Panc1 (cell line): ENCODE measurements around the gene CCDC148. TPM values are rescaled to one million over a fixed set of nuclear protein-coding genes. Genes with fewer than 3 reads are reported as not detected.

Source experiments
- ATAC-seq: fragments of 200-7000 bp; cut with Tn5 transposase; 2 replicates; pipeline ENCODE4 v1.9.1; 2020; ENCODE audit warnings: mild to moderate bottlenecking, moderate library complexity
- BruUV-seq: library from RNA; stranded (reverse); fragments of 400-500 nt; replicated peaks from 2 replicates; lab custom pipeline; 2021; lab: Mats Ljungman, UMichigan
- CTCF ChIA-PET: fragments of 300-600 bp; sonication (Branson Sonifier 250); formaldehyde crosslinking; loops from one replicate; lab custom pipeline; 2022; ENCODE audit warnings: antibody characterized with exemption; lab: Charles Lee
- POLR2A ChIA-PET: fragments of 300-600 bp; sonication (Branson Sonifier 250); formaldehyde crosslinking; loops from one replicate; lab custom pipeline; 2022; ENCODE audit warnings: antibody characterized with exemption; lab: Charles Lee
- DNase-seq: peaks from one replicate; pipeline ENCODE4 v3.0.0-alpha.2; 2010; ENCODE audit warnings: low read depth, low spot score
- H3K27ac ChIP-seq: 2 replicates; pipeline ENCODE4 v1.5.1; 2011; ENCODE audit warnings: mild to moderate bottlenecking, low read length, inconsistent platforms
- H3K27me3 ChIP-seq: fragments of 200-500 bp; sonication (Bioruptor generic); 2 replicates; pipeline ENCODE4 v1.6.0; 2014; ENCODE audit warnings: low read length, inconsistent platforms; ENCODE audit not compliant: control insufficient read depth, insufficient read depth
- H3K36me3 ChIP-seq: fragments of 200-500 bp; sonication (Bioruptor generic); 2 replicates; pipeline ENCODE4 v1.5.1; 2014; ENCODE audit warnings: inconsistent platforms, mild to moderate bottlenecking, low read length, moderate library complexity; ENCODE audit not compliant: control insufficient read depth, insufficient read depth
- H3K4me1 ChIP-seq: 2 replicates; pipeline ENCODE4 v1.5.1; 2011; ENCODE audit warnings: inconsistent platforms, mild to moderate bottlenecking, low read length, moderate library complexity; ENCODE audit not compliant: control insufficient read depth, insufficient read depth
- H3K4me3 ChIP-seq, 2 experiments: 2 replicates each; pipeline ENCODE4 v1.5.1; 2011 to 2012; ENCODE audit warnings: low read depth in 2 of 2, low read length in 2 of 2, mild to moderate bottlenecking in 2 of 2, inconsistent platforms in 1 of 2, moderate library complexity in 1 of 2
- H3K9me3 ChIP-seq: fragments of 200-500 bp; sonication (Bioruptor generic); 2 replicates; pipeline ENCODE4 v1.5.1; 2014; ENCODE audit warnings: low read depth, mild to moderate bottlenecking, inconsistent platforms, low read length, moderate library complexity; ENCODE audit not compliant: control insufficient read depth, insufficient read depth
- POLR2AphosphoS5 ChIP-seq: IDR thresholded peaks from 2 replicates; pipeline ENCODE4 v1.6.1; 2012; ENCODE audit warnings: mild to moderate bottlenecking, low read depth, low read length, moderate library complexity
- SIN3A ChIP-seq: IDR thresholded peaks from 2 replicates; pipeline ENCODE4 v1.6.1; 2012; ENCODE audit warnings: low read depth, mild to moderate bottlenecking, low read length, moderate library complexity, borderline replicate concordance; ENCODE audit not compliant: insufficient read depth
- TCF7L2 ChIP-seq: IDR thresholded peaks from 2 replicates; pipeline ENCODE4 v1.6.1; 2011; ENCODE audit warnings: mild to moderate bottlenecking, low read depth, low read length, inconsistent platforms
- in situ Hi-C: cut with HindIII; loops from 2 replicates; pipeline ENCODE4 v1.10.0; 2016; ENCODE audit warnings: low sequenced_read_pairs, low pct_unique_long_range_greater_than_20kb
- intact Hi-C: fragments of 100-400 bp; cut with micrococcal nuclease; formaldehyde crosslinking; loops from one replicate; pipeline ENCODE4 v1.10.0; 2022; ENCODE audit not compliant: unreplicated experiment
- total RNA-seq: library from RNA; stranded (reverse); gene quantifications from one replicate; pipeline ENCODE4 v1.2.1, GENCODE V29; 2021; ENCODE audit not compliant: unreplicated experiment
- TF ChIP-seq, protein P1 (sequence below): fragments of 450-650 bp; IDR thresholded peaks from 2 replicates; pipeline ENCODE4 v1.5.1; 2017; ENCODE audit warnings: mild to moderate bottlenecking
- TF ChIP-seq, protein P2 (sequence below), 2 experiments: IDR thresholded peaks; 2 replicates each; pipeline ENCODE4 v1.6.1; 2011 to 2012; ENCODE audit warnings: low read depth in 2 of 2, control low read depth in 1 of 2, low read length in 1 of 2, mild to moderate bottlenecking in 1 of 2, moderate library complexity in 1 of 2; ENCODE audit not compliant: insufficient read depth in 1 of 2

The CCDC148 gene
- total RNA-seq, 1 experiment from 2014 or later, result 0.92 TPM

DNA sequence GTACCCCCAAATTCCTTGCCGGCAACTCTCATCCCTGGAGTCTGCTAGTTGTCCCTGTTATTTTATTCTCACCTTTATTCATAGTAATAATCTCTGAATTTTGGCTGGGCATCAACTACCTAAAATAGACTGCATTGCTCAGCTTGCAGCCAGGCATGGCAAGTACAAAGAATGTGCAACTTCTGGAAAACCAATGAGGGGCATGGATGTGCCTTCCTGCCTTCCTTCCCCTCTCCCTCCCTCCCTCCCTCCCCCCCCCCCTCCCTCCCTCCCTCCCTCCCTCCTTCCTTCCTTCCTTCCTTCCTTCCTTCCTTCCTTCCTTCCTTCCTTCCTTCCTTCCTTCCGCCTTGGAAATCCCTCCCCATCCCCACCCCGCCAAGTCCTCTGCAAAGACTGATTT is 162.8 kb downstream of the CCDC148 start:
- Histone ChIP-seq H3K4me1 (no peaks in the 10 kb centered on the region), H3K27me3 (peaks cover 7% of the 10 kb centered on the region; the same call in 1 of the 2 replicates), H3K36me3 (no peaks in the 10 kb centered on the region), H3K4me3 (no peak overlapping the region), H3K27ac (no peak overlapping the region), H3K9me3 (no peaks in the 10 kb centered on the region)
- POLR2A ChIA-PET, result no interaction called here
- TF ChIP-seq POLR2AphosphoS5, result no peak
- TF ChIP-seq, protein P1, sequence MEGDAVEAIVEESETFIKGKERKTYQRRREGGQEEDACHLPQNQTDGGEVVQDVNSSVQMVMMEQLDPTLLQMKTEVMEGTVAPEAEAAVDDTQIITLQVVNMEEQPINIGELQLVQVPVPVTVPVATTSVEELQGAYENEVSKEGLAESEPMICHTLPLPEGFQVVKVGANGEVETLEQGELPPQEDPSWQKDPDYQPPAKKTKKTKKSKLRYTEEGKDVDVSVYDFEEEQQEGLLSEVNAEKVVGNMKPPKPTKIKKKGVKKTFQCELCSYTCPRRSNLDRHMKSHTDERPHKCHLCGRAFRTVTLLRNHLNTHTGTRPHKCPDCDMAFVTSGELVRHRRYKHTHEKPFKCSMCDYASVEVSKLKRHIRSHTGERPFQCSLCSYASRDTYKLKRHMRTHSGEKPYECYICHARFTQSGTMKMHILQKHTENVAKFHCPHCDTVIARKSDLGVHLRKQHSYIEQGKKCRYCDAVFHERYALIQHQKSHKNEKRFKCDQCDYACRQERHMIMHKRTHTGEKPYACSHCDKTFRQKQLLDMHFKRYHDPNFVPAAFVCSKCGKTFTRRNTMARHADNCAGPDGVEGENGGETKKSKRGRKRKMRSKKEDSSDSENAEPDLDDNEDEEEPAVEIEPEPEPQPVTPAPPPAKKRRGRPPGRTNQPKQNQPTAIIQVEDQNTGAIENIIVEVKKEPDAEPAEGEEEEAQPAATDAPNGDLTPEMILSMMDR, result no peak
- no peak for TF ChIP-seq SIN3A
- in situ Hi-C loops, result no loop called here
- intact Hi-C loops, result no loop called here
- CTCF ChIA-PET, result no interaction called here
- no TSS peak for BruUV-seq
- DNase-seq (no peak), ATAC-seq (no peak)

DNA sequence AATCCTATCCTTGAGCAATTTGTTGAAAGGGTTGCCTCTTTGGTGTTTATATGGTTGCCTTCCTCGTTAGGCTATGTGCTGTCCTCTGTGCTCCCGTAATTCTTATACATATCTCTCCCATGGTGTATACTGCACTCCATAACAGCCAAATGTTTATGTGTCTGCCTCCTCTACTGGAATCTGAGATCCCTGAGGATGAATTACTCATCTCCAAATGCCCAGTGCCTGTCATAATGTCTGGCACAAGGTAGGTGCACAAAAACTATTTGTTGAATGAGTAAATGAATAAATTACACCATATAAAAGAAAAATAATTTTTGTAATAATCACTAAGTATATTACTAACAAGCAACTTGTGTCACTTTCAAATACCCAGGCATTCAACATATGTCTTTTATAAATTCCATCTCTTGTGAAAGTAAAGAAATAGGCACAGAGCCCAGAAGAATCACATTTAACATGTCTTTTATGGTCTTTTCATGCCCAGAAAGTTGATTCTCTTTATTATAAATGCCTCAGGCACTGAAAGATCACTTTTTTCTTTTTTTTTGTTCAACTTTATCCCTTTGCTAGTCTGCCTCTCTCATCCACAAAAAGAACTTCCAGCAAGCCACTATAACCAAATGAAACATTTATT is 164.9 kb downstream of the CCDC148 start:
- no peaks in the 10 kb centered on the region for H3K36me3 ChIP-seq
- BruUV-seq, result no TSS peak
- ChIA-PET POLR2A (no interaction called here), CTCF (no interaction called here)
- TF ChIP-seq POLR2AphosphoS5 (no peak), SIN3A (no peak), TCF7L2 (no peak)
- TF ChIP-seq, protein P2, sequence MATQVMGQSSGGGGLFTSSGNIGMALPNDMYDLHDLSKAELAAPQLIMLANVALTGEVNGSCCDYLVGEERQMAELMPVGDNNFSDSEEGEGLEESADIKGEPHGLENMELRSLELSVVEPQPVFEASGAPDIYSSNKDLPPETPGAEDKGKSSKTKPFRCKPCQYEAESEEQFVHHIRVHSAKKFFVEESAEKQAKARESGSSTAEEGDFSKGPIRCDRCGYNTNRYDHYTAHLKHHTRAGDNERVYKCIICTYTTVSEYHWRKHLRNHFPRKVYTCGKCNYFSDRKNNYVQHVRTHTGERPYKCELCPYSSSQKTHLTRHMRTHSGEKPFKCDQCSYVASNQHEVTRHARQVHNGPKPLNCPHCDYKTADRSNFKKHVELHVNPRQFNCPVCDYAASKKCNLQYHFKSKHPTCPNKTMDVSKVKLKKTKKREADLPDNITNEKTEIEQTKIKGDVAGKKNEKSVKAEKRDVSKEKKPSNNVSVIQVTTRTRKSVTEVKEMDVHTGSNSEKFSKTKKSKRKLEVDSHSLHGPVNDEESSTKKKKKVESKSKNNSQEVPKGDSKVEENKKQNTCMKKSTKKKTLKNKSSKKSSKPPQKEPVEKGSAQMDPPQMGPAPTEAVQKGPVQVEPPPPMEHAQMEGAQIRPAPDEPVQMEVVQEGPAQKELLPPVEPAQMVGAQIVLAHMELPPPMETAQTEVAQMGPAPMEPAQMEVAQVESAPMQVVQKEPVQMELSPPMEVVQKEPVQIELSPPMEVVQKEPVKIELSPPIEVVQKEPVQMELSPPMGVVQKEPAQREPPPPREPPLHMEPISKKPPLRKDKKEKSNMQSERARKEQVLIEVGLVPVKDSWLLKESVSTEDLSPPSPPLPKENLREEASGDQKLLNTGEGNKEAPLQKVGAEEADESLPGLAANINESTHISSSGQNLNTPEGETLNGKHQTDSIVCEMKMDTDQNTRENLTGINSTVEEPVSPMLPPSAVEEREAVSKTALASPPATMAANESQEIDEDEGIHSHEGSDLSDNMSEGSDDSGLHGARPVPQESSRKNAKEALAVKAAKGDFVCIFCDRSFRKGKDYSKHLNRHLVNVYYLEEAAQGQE (IDR thresholded peaks at IDR 0.05; ENCODE audit: insufficient read depth in 1 of 2, low read depth in 2 of 2, low read length in 1 of 2), result no peak
- DNase-seq (no peak), ATAC-seq (no peak)
- no peaks in the 10 kb centered on the region for H3K4me1 ChIP-seq
- intact Hi-C loops, result no loop called here
- no peak overlapping the region for H3K27ac ChIP-seq
- H3K27me3 ChIP-seq, result peaks cover 7% of the 10 kb centered on the region; the same call in 1 of the 2 replicates
- no peak overlapping the region for H3K4me3 ChIP-seq
- no peaks in the 10 kb centered on the region for H3K9me3 ChIP-seq
- in situ Hi-C loops, result no loop called here

DNA sequence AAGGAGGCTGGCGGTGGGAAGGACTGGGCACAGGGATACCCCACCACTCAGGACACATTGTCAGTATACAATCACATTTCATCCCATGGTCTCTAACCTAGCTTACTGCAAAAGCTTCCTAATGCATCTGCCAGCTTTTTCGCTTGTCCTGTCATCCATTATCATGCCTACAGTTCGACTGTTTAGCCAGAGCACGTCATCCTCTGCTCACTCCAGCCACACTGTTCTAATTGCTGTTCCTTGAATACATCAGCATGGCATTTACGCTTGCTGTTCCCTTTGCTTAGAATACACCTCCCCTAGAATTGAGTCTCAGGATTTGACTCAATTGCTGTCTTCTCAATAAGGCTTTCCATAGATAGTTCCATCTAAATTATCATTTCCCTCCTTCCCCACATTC is 166.3 kb downstream of the CCDC148 start:
- Histone ChIP-seq H3K9me3 (no peaks in the 10 kb centered on the region), H3K4me1 (no peaks in the 10 kb centered on the region), H3K4me3 (no peak overlapping the region), H3K36me3 (no peaks in the 10 kb centered on the region), H3K27me3 (peaks cover 7% of the 10 kb centered on the region; the same call in 1 of the 2 replicates), H3K27ac (no peak overlapping the region)
- no peak for TF ChIP-seq TCF7L2
- TF ChIP-seq, protein P2 (IDR thresholded peaks at IDR 0.05; ENCODE audit: insufficient read depth in 1 of 2, low read depth in 2 of 2, low read length in 1 of 2), result no peak
- no peak for TF ChIP-seq SIN3A
- TF ChIP-seq, protein P1, result no peak
- no TSS peak for BruUV-seq
- intact Hi-C loops (no loop called here), in situ Hi-C loops (no loop called here)
- no peak for ATAC-seq
- no peak for DNase-seq
- CTCF ChIA-PET, result no interaction called here
- POLR2A ChIA-PET, result no interaction called here
